Karpas-422 (cell line): ENCODE data around the gene TNK1. TPM values are rescaled to one million over a fixed set of nuclear protein-coding genes. Genes with fewer than 3 reads are reported as not detected.

ENCODE experiments used
- DNase-seq: peaks from one replicate; pipeline ENCODE4 v3.0.0-alpha.2; 2015
- H2AFZ ChIP-seq: fragments of 200-600 bp; sonication (generic); 2 replicates; pipeline ENCODE4 v1.6.1; 2014; ENCODE audit warnings: antibody characterized with exemption, low read length, mixed read lengths
- H3K27ac ChIP-seq: fragments of 200-600 bp; sonication (generic); 2 replicates; pipeline ENCODE4 v1.5.1; 2014; ENCODE audit warnings: mild to moderate bottlenecking, low read length, moderate library complexity
- H3K27me3 ChIP-seq: fragments of 200-600 bp; sonication (generic); 2 replicates; pipeline ENCODE4 v1.6.1; 2014; ENCODE audit warnings: low read length, mixed read lengths
- H3K36me3 ChIP-seq: fragments of 200-600 bp; sonication (generic); 2 replicates; pipeline ENCODE4 v1.6.1; 2014; ENCODE audit warnings: low read length, mixed read lengths; ENCODE audit not compliant: insufficient read depth
- H3K4me1 ChIP-seq: fragments of 200-600 bp; sonication (generic); 2 replicates; pipeline ENCODE4 v1.6.1; 2014; ENCODE audit warnings: mild to moderate bottlenecking, low read length, mixed read lengths
- H3K4me2 ChIP-seq: fragments of 200-600 bp; sonication (generic); 2 replicates; pipeline ENCODE4 v1.6.1; 2014; ENCODE audit warnings: low read length, low read depth, mild to moderate bottlenecking; ENCODE audit not compliant: poor library complexity, severe bottlenecking
- H3K4me3 ChIP-seq: fragments of 200-600 bp; sonication (generic); 2 replicates; pipeline ENCODE4 v1.5.1; 2014; ENCODE audit warnings: mild to moderate bottlenecking, antibody characterized with exemption, low read length, mixed read lengths
- H3K79me2 ChIP-seq: fragments of 200-600 bp; sonication (generic); 2 replicates; pipeline ENCODE4 v1.6.1; 2014; ENCODE audit warnings: mild to moderate bottlenecking, low read length, mixed read lengths
- H3K9ac ChIP-seq: fragments of 200-600 bp; sonication (generic); 2 replicates; pipeline ENCODE4 v1.6.0; 2014; ENCODE audit warnings: low read length
- H3K9me2 ChIP-seq: fragments of 200-600 bp; sonication (generic), shearing (Covaris generic); replicated peaks from 2 replicates; pipeline ENCODE4 v1.6.0; 2014; ENCODE audit warnings: mild to moderate bottlenecking, low read length, moderate library complexity; ENCODE audit not compliant: insufficient read depth
- H3K9me3 ChIP-seq: fragments of 300-700, 200-600 bp; sonication (generic); 2 replicates; pipeline ENCODE4 v1.6.1; 2014; ENCODE audit warnings: low read length, mixed read lengths
- H4K20me1 ChIP-seq: fragments of 200-600 bp; sonication (generic); 2 replicates; pipeline ENCODE4 v1.6.1; 2014; ENCODE audit warnings: mild to moderate bottlenecking, antibody characterized with exemption, low read length, low read depth; ENCODE audit not compliant: insufficient read depth
- total RNA-seq: library from RNA; depleted of rRNA; stranded (reverse); fragments of >200 nt; shearing (Covaris generic); gene quantifications from 2 replicates; pipeline ENCODE4 v1.2.3, GENCODE V29; 2014; ENCODE audit warnings: low replicate concordance

The TNK1 gene
- total RNA-seq, 1 experiment from 2014 or later = 0.75 TPM

GRCh38 chr17:7379134-7379533 is 1.8 kb upstream of the TNK1 start:
- H3K9me2 ChIP-seq = no peaks in the 10 kb centered on the region
- H3K4me2 ChIP-seq = no peak overlapping the region
- no peaks in the 10 kb centered on the region for H4K20me1 ChIP-seq
- peaks cover 9% of the 10 kb centered on the region for H3K4me1 ChIP-seq
- no peaks in the 10 kb centered on the region for H3K36me3 ChIP-seq
- H3K27ac ChIP-seq = no peak overlapping the region
- H3K27me3 ChIP-seq = no peaks in the 10 kb centered on the region
- no peak overlapping the region for H2AFZ ChIP-seq
- no peak for DNase-seq
- no peak overlapping the region for H3K9ac ChIP-seq
- no peaks in the 10 kb centered on the region for H3K79me2 ChIP-seq
- H3K4me3 ChIP-seq = no peak overlapping the region
- 0 out of 2 replicates have a peak, but pooled peaks cover 2% of the 10 kb centered on the region for H3K9me3 ChIP-seq

- no peaks in the 10 kb centered on the region for H4K20me1 ChIP-seq
- no peak overlapping the region for H3K4me2 ChIP-seq
- no peak overlapping the region for H2AFZ ChIP-seq
- DNase-seq = no peak
- no peaks in the 10 kb centered on the region for H3K27me3 ChIP-seq
- peaks cover 15% of the 10 kb centered on the region for H3K4me1 ChIP-seq
- H3K9me2 ChIP-seq = no peaks in the 10 kb centered on the region
- H3K79me2 ChIP-seq = no peaks in the 10 kb centered on the region
- H3K9ac ChIP-seq = no peak overlapping the region
- no peak overlapping the region for H3K27ac ChIP-seq
- no peak overlapping the region for H3K4me3 ChIP-seq
- no peaks in the 10 kb centered on the region for H3K36me3 ChIP-seq
- H3K9me3 ChIP-seq = 0 out of 2 replicates have a peak, but pooled peaks cover 2% of the 10 kb centered on the region
Observed at GRCh38 chr17:7380321-7380720, 568 bp upstream of the TNK1 start.

- H3K36me3 ChIP-seq = no peaks in the 10 kb centered on the region
- no peak overlapping the region for H3K4me2 ChIP-seq
- no peak overlapping the region for H3K4me3 ChIP-seq
- no peak for DNase-seq
- no peak overlapping the region for H2AFZ ChIP-seq
- H3K4me1 ChIP-seq = peaks cover 15% of the 10 kb centered on the region
- no peaks in the 10 kb centered on the region for H4K20me1 ChIP-seq
- 0 out of 2 replicates have a peak, but pooled peaks cover 2% of the 10 kb centered on the region for H3K9me3 ChIP-seq
- H3K27me3 ChIP-seq = no peaks in the 10 kb centered on the region
- H3K9ac ChIP-seq = no peak overlapping the region
- H3K79me2 ChIP-seq = no peaks in the 10 kb centered on the region
- no peak overlapping the region for H3K27ac ChIP-seq
- H3K9me2 ChIP-seq = no peaks in the 10 kb centered on the region
Observed at GRCh38 chr17:7382901-7383300, 2.0 kb downstream of the TNK1 start.

- Histone ChIP-seq H3K9me3 (0 out of 2 replicates have a peak, but pooled peaks cover 2% of the 10 kb centered on the region), H3K9ac (peak overlapping the region; percentile 72), H3K36me3 (no peaks in the 10 kb centered on the region), H3K4me3 (peak overlapping the region; percentile 72; the same call in 1 of the 2 replicates), H3K9me2 (no peaks in the 10 kb centered on the region), H3K79me2 (no peaks in the 10 kb centered on the region), H4K20me1 (no peaks in the 10 kb centered on the region), H2AFZ (no peak overlapping the region), H3K27ac (no peak overlapping the region), H3K4me2 (peak overlapping the region; percentile 88), H3K4me1 (peaks cover 15% of the 10 kb centered on the region), H3K27me3 (no peaks in the 10 kb centered on the region)
- no peak for DNase-seq
Observed at GRCh38 chr17:7383371-7383741, 2.5 kb downstream of the TNK1 start.

GRCh38 chr17:7383742-7384488 is 3.0 kb downstream of the TNK1 start:
- Histone ChIP-seq H3K27me3 (no peaks in the 10 kb centered on the region), H3K4me3 (peak overlapping the region; percentile 72), H3K4me2 (peak overlapping the region; percentile 88), H3K27ac (no peak overlapping the region), H3K79me2 (no peaks in the 10 kb centered on the region), H2AFZ (peak overlapping the region; percentile 87; the same call in 1 of the 2 replicates), H3K9me2 (no peaks in the 10 kb centered on the region), H3K9ac (peak overlapping the region; percentile 72), H3K9me3 (0 out of 2 replicates have a peak, but pooled peaks cover 2% of the 10 kb centered on the region), H4K20me1 (no peaks in the 10 kb centered on the region), H3K4me1 (peaks cover 15% of the 10 kb centered on the region), H3K36me3 (no peaks in the 10 kb centered on the region)
- DNase-seq = peak; percentile 90

- no peaks in the 10 kb centered on the region for H3K9me2 ChIP-seq
- H3K27me3 ChIP-seq = no peaks in the 10 kb centered on the region
- no peaks in the 10 kb centered on the region for H3K79me2 ChIP-seq
- no peaks in the 10 kb centered on the region for H3K36me3 ChIP-seq
- H3K4me1 ChIP-seq = peaks cover 15% of the 10 kb centered on the region
- H3K4me2 ChIP-seq = peak overlapping the region; percentile 88
- no peaks in the 10 kb centered on the region for H4K20me1 ChIP-seq
- no peaks in the 10 kb centered on the region for H3K9me3 ChIP-seq
- H3K9ac ChIP-seq = peak overlapping the region; percentile 72
- H2AFZ ChIP-seq = peak overlapping the region; percentile 87; the same call in 1 of the 2 replicates
- H3K4me3 ChIP-seq = peak overlapping the region; percentile 72
- no peak overlapping the region for H3K27ac ChIP-seq
- no peak for DNase-seq
Observed at GRCh38 chr17:7384489-7385081, 3.7 kb downstream of the TNK1 start.

- H3K4me1 ChIP-seq = peaks cover 17% of the 10 kb centered on the region
- no peaks in the 10 kb centered on the region for H3K9me2 ChIP-seq
- DNase-seq = no peak
- H3K79me2 ChIP-seq = peaks cover 5% of the 10 kb centered on the region; the same call in 1 of the 2 replicates
- H3K9me3 ChIP-seq = no peaks in the 10 kb centered on the region
- no peaks in the 10 kb centered on the region for H3K27me3 ChIP-seq
- no peak overlapping the region for H2AFZ ChIP-seq
- H3K4me2 ChIP-seq = no peak overlapping the region
- no peak overlapping the region for H3K4me3 ChIP-seq
- H4K20me1 ChIP-seq = no peaks in the 10 kb centered on the region
- no peak overlapping the region for H3K9ac ChIP-seq
- H3K36me3 ChIP-seq = no peaks in the 10 kb centered on the region
- H3K27ac ChIP-seq = no peak overlapping the region
Observed at GRCh38 chr17:7388856-7389255, 8.0 kb downstream of the TNK1 start.
